HepG2 (cell line): ENCODE results near the gene LRRC73. TPM values are rescaled to one million over a fixed set of nuclear protein-coding genes. Genes with fewer than 3 reads are reported as not detected.
A peak's percentile ranks its signal among the peaks of the same experiment; 100 is the strongest.

Experiments
- DZIP1 ChIP-seq: sonication (generic); formaldehyde crosslinking; IDR thresholded peaks from 2 replicates; pipeline ENCODE4 v1.5.0; 2020; ENCODE audit warnings: mild to moderate bottlenecking, missing genetic modification reagents
- EZH2 ChIP-seq: conservative IDR thresholded peaks from 2 replicates; pipeline ENCODE4 v1.6.1; 2012; ENCODE audit warnings: mild to moderate bottlenecking, low read depth, low read length, moderate library complexity
- KDM5A ChIP-seq: fragments of 200-600 bp; sonication (generic); IDR thresholded peaks from 2 replicates; pipeline ENCODE4 v1.7.0; 2018; ENCODE audit warnings: antibody characterized with exemption, mild to moderate bottlenecking, low read length, borderline replicate concordance
- MBD4 ChIP-seq: IDR thresholded peaks from 2 replicates; pipeline ENCODE4 v1.6.1; 2012; ENCODE audit warnings: low read length, inconsistent platforms, borderline replicate concordance
- MED13 ChIP-seq: sonication (generic); formaldehyde crosslinking; IDR thresholded peaks from 2 replicates; pipeline ENCODE4 v1.5.0; 2020; ENCODE audit warnings: missing genetic modification reagents
- PHF20 ChIP-seq: sonication (generic); formaldehyde crosslinking; IDR thresholded peaks from 2 replicates; pipeline ENCODE4 v1.5.0; 2020; ENCODE audit warnings: mild to moderate bottlenecking, missing genetic modification reagents
- PHF8 ChIP-seq: sonication (generic); formaldehyde crosslinking; IDR thresholded peaks from 2 replicates; pipeline ENCODE4 v1.5.0; 2020; ENCODE audit warnings: missing genetic modification reagents
- PRMT3 ChIP-seq: sonication (generic); formaldehyde crosslinking; IDR thresholded peaks from 2 replicates; pipeline ENCODE4 v1.8.1; 2022; ENCODE audit warnings: low read depth, mild to moderate bottlenecking, moderate library complexity, missing genetic modification reagents, borderline replicate concordance
- TFAP4 ChIP-seq: sonication (generic); IDR thresholded peaks from 2 replicates; pipeline ENCODE4 v1.6.1; 2016; ENCODE audit warnings: low read depth, borderline replicate concordance
- ZBTB1 ChIP-seq: sonication (generic); formaldehyde crosslinking; IDR thresholded peaks from 2 replicates; pipeline ENCODE4 v1.4.0; 2020; ENCODE audit warnings: missing genetic modification reagents, borderline replicate concordance
- ZHX1 ChIP-seq: sonication (generic); formaldehyde crosslinking; IDR thresholded peaks from 2 replicates; pipeline ENCODE4 v1.8.1; 2022; ENCODE audit warnings: low read depth, mild to moderate bottlenecking, missing genetic modification reagents
- ZNF430 ChIP-seq: sonication (generic); formaldehyde crosslinking; IDR thresholded peaks from 2 replicates; pipeline ENCODE4 v1.9.0; 2021; ENCODE audit warnings: mild to moderate bottlenecking, missing genetic modification reagents
- ZNF503 ChIP-seq: sonication (generic); formaldehyde crosslinking; IDR thresholded peaks from 2 replicates; pipeline ENCODE4 v1.4.0; 2020; ENCODE audit warnings: missing genetic modification reagents
- polyA plus RNA-seq, 8 experiments: library from polyadenylated mRNA; depleted of rRNA in 3 of 8; stranded (reverse) in 7 of 8; unstranded in 1 of 8; fragments of >200 nt; fragmentation: Illumina TruSeq in 4 of 8; extraction: Trizol in 4 of 8; gene quantifications; 2 replicates each; pipeline versions ENCODE4 v1.2.1 to v1.2.3, GENCODE V29; 2011 to 2016; ENCODE audit warnings: low read depth in 4 of 8, missing spikeins in 1 of 8, mixed read lengths in 1 of 8; ENCODE audit not compliant: insufficient read depth in 1 of 8
- total RNA-seq, 5 experiments: library from RNA; depleted of rRNA; stranded (reverse); fragments of >200 nt; fragmentation: Illumina TruSeq; extraction: Trizol; gene quantifications; 2 replicates each; pipeline ENCODE4 v1.2.3, GENCODE V29; 2016; ENCODE audit warnings: low read depth in 1 of 5
- TF ChIP-seq, protein P1 (sequence below): IDR thresholded peaks from 2 replicates; pipeline ENCODE4 v1.6.1; 2016; ENCODE audit warnings: low read depth
- TF ChIP-seq, protein P2 (sequence below): sonication (generic); formaldehyde crosslinking; IDR thresholded peaks from 2 replicates; pipeline ENCODE4 v1.8.0; 2022; ENCODE audit warnings: mild to moderate bottlenecking, missing genetic modification reagents

Gene LRRC73
- total and polyA plus RNA-seq, 2 of the 13 experiments (the other 11 are each of a cell fraction or from before 2014, with no cell fraction given) = 0.11 to 0.12 TPM

DNA sequence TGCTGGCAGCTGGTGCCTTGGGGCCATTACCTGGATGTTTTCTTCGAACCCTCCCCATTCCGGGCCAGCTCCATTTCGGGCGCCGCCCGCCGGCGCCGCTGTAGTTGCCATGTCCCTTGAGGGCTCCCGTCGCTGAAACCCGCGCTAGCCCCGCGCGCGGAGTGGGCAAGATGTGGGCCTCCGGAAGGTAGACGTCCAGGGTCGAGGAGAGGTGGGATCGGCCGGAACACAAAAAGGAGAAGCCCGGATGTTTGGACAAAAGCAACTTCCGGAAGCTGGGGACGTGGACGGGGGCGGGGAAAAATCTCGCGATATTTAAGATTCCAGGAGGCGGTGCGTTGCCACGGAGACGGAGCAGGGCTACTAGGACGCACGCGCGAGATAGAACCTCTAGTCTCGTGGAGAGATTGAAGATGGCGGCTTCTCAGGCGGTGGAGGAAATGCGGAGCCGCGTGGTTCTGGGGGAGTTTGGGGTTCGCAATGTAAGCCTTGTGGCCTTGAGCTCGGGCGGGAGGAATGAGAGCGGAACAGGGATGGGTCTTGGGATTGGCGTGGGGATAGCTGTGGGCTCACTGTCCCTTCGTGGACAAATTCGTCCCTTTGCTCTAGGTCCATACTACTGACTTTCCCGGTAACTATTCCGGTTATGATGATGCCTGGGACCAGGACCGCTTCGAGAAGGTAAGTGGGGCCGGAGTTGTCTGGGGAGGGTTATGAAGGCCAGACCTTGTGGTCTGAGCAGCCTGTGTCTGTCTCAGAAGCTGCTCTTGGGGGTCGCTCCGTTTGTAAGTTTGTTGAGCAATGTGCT is 6.8 kb upstream of the LRRC73 start, which contains the start of the genes POLR1C and YIPF3 (continued):
- TF ChIP-seq, protein P1, sequence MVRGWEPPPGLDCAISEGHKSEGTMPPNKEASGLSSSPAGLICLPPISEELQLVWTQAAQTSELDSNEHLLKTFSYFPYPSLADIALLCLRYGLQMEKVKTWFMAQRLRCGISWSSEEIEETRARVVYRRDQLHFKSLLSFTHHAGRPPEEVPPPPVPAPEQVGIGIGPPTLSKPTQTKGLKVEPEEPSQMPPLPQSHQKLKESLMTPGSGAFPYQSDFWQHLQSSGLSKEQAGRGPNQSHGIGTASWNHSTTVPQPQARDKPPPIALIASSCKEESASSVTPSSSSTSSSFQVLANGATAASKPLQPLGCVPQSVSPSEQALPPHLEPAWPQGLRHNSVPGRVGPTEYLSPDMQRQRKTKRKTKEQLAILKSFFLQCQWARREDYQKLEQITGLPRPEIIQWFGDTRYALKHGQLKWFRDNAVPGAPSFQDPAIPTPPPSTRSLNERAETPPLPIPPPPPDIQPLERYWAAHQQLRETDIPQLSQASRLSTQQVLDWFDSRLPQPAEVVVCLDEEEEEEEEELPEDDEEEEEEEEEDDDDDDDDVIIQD (CRISPR knock-in tag) = no peak
- no peak; the same call in 1 of the 2 replicates for TF ChIP-seq ZNF503 (CRISPR knock-in tag)
- no peak for TF ChIP-seq ZBTB1
- no peak for TF ChIP-seq DZIP1
- peak; percentile 94 for TF ChIP-seq PHF20
- TF ChIP-seq ZHX1 = 0 out of 2 replicates have a peak, but pooled peaks have one; percentile 58
- no peak for TF ChIP-seq MBD4
- peak; percentile 84; the same call in 1 of the 2 replicates for TF ChIP-seq MED13 (CRISPR knock-in tag)
- TF ChIP-seq, protein P2, sequence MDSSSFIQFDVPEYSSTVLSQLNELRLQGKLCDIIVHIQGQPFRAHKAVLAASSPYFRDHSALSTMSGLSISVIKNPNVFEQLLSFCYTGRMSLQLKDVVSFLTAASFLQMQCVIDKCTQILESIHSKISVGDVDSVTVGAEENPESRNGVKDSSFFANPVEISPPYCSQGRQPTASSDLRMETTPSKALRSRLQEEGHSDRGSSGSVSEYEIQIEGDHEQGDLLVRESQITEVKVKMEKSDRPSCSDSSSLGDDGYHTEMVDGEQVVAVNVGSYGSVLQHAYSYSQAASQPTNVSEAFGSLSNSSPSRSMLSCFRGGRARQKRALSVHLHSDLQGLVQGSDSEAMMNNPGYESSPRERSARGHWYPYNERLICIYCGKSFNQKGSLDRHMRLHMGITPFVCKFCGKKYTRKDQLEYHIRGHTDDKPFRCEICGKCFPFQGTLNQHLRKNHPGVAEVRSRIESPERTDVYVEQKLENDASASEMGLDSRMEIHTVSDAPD (CRISPR knock-in tag) = peak; percentile 41; the same call in 1 of the 2 replicates
- TF ChIP-seq PHF8 (CRISPR knock-in tag) = peak; percentile 99
- TF ChIP-seq ZNF430 (CRISPR knock-in tag) = peak; percentile 85; the same call in 1 of the 2 replicates
- TF ChIP-seq PRMT3 (CRISPR knock-in tag) = no peak
- TF ChIP-seq TFAP4 = no peak
- no peak for TF ChIP-seq EZH2
- peak; percentile 100 for TF ChIP-seq KDM5A
